Chondrocyte (in vitro differentiated cells): ENCODE results near the gene ZCCHC7. TPM values are rescaled to one million over a fixed set of nuclear protein-coding genes. Genes with fewer than 3 reads are reported as not detected.
A peak's percentile ranks its signal among the peaks of the same experiment; 100 is the strongest.
"Not testable (repeated sequence)": the region's sequence is repeated elsewhere in the genome, so short reads cannot be mapped to it uniquely, and the experiment has no call there.

Source experiments
- DNase-seq: peaks from one replicate; pipeline ENCODE4 v3.0.0; 2021; ENCODE audit warnings: mixed read lengths, low spot score
- H3K27ac Mint-ChIP-seq: one replicate; pipeline ENCODE4 v1.8.0; 2021; ENCODE audit warnings: mild to moderate bottlenecking, moderate library complexity, mixed read lengths; ENCODE audit not compliant: unreplicated experiment
- H3K27me3 Mint-ChIP-seq: 2 replicates; pipeline ENCODE4 v1.8.0; 2021; ENCODE audit warnings: low read depth, mixed read lengths
- H3K36me3 Mint-ChIP-seq: 2 replicates; pipeline ENCODE4 v1.8.0; 2021; ENCODE audit warnings: low read depth, mixed read lengths
- H3K4me1 Mint-ChIP-seq: 2 replicates; pipeline ENCODE4 v1.8.0; 2021; ENCODE audit warnings: low read depth, mild to moderate bottlenecking, mixed read lengths
- H3K4me3 Mint-ChIP-seq: one replicate; pipeline ENCODE4 v1.8.0; 2021; ENCODE audit warnings: mild to moderate bottlenecking, moderate library complexity, mixed read lengths; ENCODE audit not compliant: unreplicated experiment
- H3K9me3 Mint-ChIP-seq: 2 replicates; pipeline ENCODE4 v1.8.0; 2021; ENCODE audit warnings: low read depth, mixed read lengths
- CTCF ChIP-seq: fragments of 200-600 bp; sonication (generic); IDR thresholded peaks from 2 replicates; pipeline ENCODE4 v1.5.0; 2021; ENCODE audit warnings: antibody characterized with exemption, mild to moderate bottlenecking, moderate library complexity
- total RNA-seq: library from RNA; stranded (reverse); gene quantifications from 3 replicates; pipeline ENCODE4 v1.2.1, GENCODE V29; 2021

ZCCHC7 gene
- total RNA-seq, 1 donor from 2014 or later: 22.5 TPM

GRCh38 chr9:37107701-37108100 lies 12.7 kb upstream of the ZCCHC7 start:
- Mint-ChIP-seq H3K4me1 (peaks cover 5% of the 10 kb centered on the region), H3K9me3 (peaks cover 5% of the 10 kb centered on the region), H3K27ac (no peak overlapping the region), H3K27me3 (peaks cover 11% of the 10 kb centered on the region), H3K36me3 (no peaks in the 10 kb centered on the region), H3K4me3 (no peak overlapping the region)
- TF ChIP-seq CTCF: no peak
- DNase-seq: no peak

- Mint-ChIP-seq H3K27ac (peak overlapping the region; percentile 14), H3K27me3 (peaks cover 15% of the 10 kb centered on the region)
- not testable (repeated sequence) for H3K36me3 Mint-ChIP-seq, H3K9me3 Mint-ChIP-seq, H3K4me1 Mint-ChIP-seq, DNase-seq, H3K4me3 Mint-ChIP-seq
Measured at GRCh38 chr9:37114442-37114841, 5.9 kb upstream of the ZCCHC7 start.

- Mint-ChIP-seq H3K36me3 (peaks cover 3% of the 10 kb centered on the region), H3K4me1 (peaks cover 22% of the 10 kb centered on the region), H3K27ac (no peak overlapping the region), H3K4me3 (no peak overlapping the region), H3K27me3 (peaks cover 11% of the 10 kb centered on the region), H3K9me3 (peaks cover 4% of the 10 kb centered on the region)
- DNase-seq: no peak
- TF ChIP-seq CTCF: no peak
Measured at GRCh38 chr9:37117956-37118355, 2.4 kb upstream of the ZCCHC7 start.

- Mint-ChIP-seq H3K4me1 (peaks cover 32% of the 10 kb centered on the region), H3K4me3 (peak overlapping the region; percentile 94)
Measured at GRCh38 chr9:37119360-37119759, 1.0 kb upstream of the ZCCHC7 start.

GRCh38 chr9:37120843-37121335 lies 515 bp downstream of the ZCCHC7 start:
- H3K9me3 Mint-ChIP-seq, H3K27me3 Mint-ChIP-seq, H3K36me3 Mint-ChIP-seq, DNase-seq: not testable (repeated sequence)
- H3K4me1 Mint-ChIP-seq: peaks cover 34% of the 10 kb centered on the region
- H3K27ac Mint-ChIP-seq: peak overlapping the region; percentile 99
- H3K4me3 Mint-ChIP-seq: peak overlapping the region; percentile 94
- TF ChIP-seq CTCF: peak; percentile 19

More at GRCh38 chr9:37119360-37119759, 1.0 kb upstream of the ZCCHC7 start:
- peaks cover 3% of the 10 kb centered on the region for H3K36me3 Mint-ChIP-seq
- H3K9me3 Mint-ChIP-seq: peaks cover 4% of the 10 kb centered on the region
- TF ChIP-seq CTCF: no peak
- H3K27me3 Mint-ChIP-seq: peaks cover 4% of the 10 kb centered on the region
- H3K27ac Mint-ChIP-seq: peak overlapping the region; percentile 99
- no peak for DNase-seq

GRCh38 chr9:37121881-37122280 lies 1.5 kb downstream of the ZCCHC7 start:
- DNase-seq: no peak
- Mint-ChIP-seq H3K4me1 (peaks cover 34% of the 10 kb centered on the region), H3K9me3 (peaks cover 4% of the 10 kb centered on the region), H3K27ac (peak overlapping the region; percentile 99), H3K4me3 (peak overlapping the region; percentile 94), H3K36me3 (peaks cover 3% of the 10 kb centered on the region), H3K27me3 (no peaks in the 10 kb centered on the region)
- no peak for TF ChIP-seq CTCF
